ENCODE measurements around the gene UBE2N. TPM values are rescaled to one million over a fixed set of nuclear protein-coding genes. Genes with fewer than 3 reads are reported as not detected.

UBE2N gene
- total and polyA plus RNA-seq, 2 donors (not counting 1 experiment from before 2014, with no cell fraction given), result 56.3 to 83.8 TPM

GRCh38 chr12:93407963-93408283 is 33.8 kb downstream of the UBE2N start:
- ChIA-PET POLR2A (no interaction called here), CTCF (interaction anchor here (0.8 to 1.8 kb wide), 5 partner anchors 10 to 420 kb away, joined by 3 to 10 read pairs (median 6); no protein-coding TSS in a partner anchor)
- peaks cover 29% of the 10 kb centered on the region for H4K20me1 ChIP-seq (ENCODE audit: control insufficient read depth, insufficient read depth, low read length, poor library complexity, severe bottlenecking)
- H3K4me2 ChIP-seq (replicated peaks; ENCODE audit: low read depth, low read length, poor library complexity, severe bottlenecking), result no peak overlapping the region
- no peaks in the 10 kb centered on the region for H3K27me3 ChIP-seq (replicated peaks in 1 of 4; ENCODE audit: control extremely low read depth in 1 of 4, control insufficient read depth in 3 of 4, insufficient read depth in 4 of 4, low read length in 3 of 4)
- no peak overlapping the region for H3K4me3 Mint-ChIP-seq
- peaks cover 16% of the 10 kb centered on the region for H3K79me2 ChIP-seq (ENCODE audit: control insufficient read depth, insufficient read depth, low read length)
- peaks cover 9% of the 10 kb centered on the region for H3K4me1 Mint-ChIP-seq
- TF ChIP-seq, protein P1, sequence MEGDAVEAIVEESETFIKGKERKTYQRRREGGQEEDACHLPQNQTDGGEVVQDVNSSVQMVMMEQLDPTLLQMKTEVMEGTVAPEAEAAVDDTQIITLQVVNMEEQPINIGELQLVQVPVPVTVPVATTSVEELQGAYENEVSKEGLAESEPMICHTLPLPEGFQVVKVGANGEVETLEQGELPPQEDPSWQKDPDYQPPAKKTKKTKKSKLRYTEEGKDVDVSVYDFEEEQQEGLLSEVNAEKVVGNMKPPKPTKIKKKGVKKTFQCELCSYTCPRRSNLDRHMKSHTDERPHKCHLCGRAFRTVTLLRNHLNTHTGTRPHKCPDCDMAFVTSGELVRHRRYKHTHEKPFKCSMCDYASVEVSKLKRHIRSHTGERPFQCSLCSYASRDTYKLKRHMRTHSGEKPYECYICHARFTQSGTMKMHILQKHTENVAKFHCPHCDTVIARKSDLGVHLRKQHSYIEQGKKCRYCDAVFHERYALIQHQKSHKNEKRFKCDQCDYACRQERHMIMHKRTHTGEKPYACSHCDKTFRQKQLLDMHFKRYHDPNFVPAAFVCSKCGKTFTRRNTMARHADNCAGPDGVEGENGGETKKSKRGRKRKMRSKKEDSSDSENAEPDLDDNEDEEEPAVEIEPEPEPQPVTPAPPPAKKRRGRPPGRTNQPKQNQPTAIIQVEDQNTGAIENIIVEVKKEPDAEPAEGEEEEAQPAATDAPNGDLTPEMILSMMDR (IDR thresholded peaks at IDR 0.05), result no peak
- no peak for TF ChIP-seq EZH2 (IDR thresholded peaks at IDR 0.05; ENCODE audit: borderline replicate concordance, insufficient read depth, low read depth, low read length, poor library complexity, severe bottlenecking)
- DNase-seq (no peak), ATAC-seq (ENCODE audit: low read depth) (no peak)
- no peaks in the 10 kb centered on the region for H3K9me3 ChIP-seq (ENCODE audit: control extremely low read depth in 1 of 3, control insufficient read depth in 2 of 3, insufficient read depth in 1 of 3, low read length in 2 of 3)
- intact Hi-C loops (cut with micrococcal nuclease), result no loop called here
- H3K4me3 ChIP-seq (ENCODE audit: control extremely low read depth in 1 of 5, extremely low read depth in 1 of 5, insufficient read depth in 1 of 5, low read depth in 2 of 5, low read length in 4 of 5), result no peak overlapping the region
- no peak overlapping the region for H3K27ac Mint-ChIP-seq
- H3K36me3 ChIP-seq (replicated peaks in 1 of 2; ENCODE audit: control extremely low read depth in 1 of 2, control insufficient read depth in 1 of 2, extremely low read depth in 1 of 2, insufficient read depth in 2 of 2, low read length in 1 of 2), result peaks cover 9 to 42% of the 10 kb centered on the region in 2 experiments
- no peaks in the 10 kb centered on the region for H3K9me3 Mint-ChIP-seq (ENCODE audit: insufficient read depth)
- no peak overlapping the region for H3K9ac ChIP-seq (ENCODE audit: low read length)
- no peak overlapping the region for H3K27ac ChIP-seq (ENCODE audit: low read length in 2 of 2)
- H3K4me1 ChIP-seq (ENCODE audit: control insufficient read depth in 2 of 2, insufficient read depth in 2 of 2, low read length in 2 of 2), result peaks cover under 1 to 1% of the 10 kb centered on the region in 2 donors
- WGBS (ENCODE audit: insufficient coverage), result no CpG with 5 or more reads among the region's 2 CpGs
- H3K27me3 Mint-ChIP-seq, result no peaks in the 10 kb centered on the region
- no peak overlapping the region for H2AFZ ChIP-seq (ENCODE audit: insufficient read depth, low read depth, low read length, poor library complexity, severe bottlenecking)

GRCh38 chr12:93407054-93407962 is 34.4 kb downstream of the UBE2N start:
- DNase-seq (no peak), ATAC-seq (ENCODE audit: low read depth) (no peak)
- no peaks in the 10 kb centered on the region for H3K27me3 Mint-ChIP-seq
- peak overlapping the region in 1 of 2 donors; percentile 15 for H3K27ac ChIP-seq (ENCODE audit: low read length in 2 of 2)
- ChIA-PET POLR2A (no interaction called here), CTCF (interaction anchor here (0.8 to 2.5 kb wide), 6 partner anchors 9 to 420 kb away, joined by 3 to 10 read pairs (median 6); no protein-coding TSS in a partner anchor)
- no peaks in the 10 kb centered on the region for H3K27me3 ChIP-seq (replicated peaks in 1 of 4; ENCODE audit: control extremely low read depth in 1 of 4, control insufficient read depth in 3 of 4, insufficient read depth in 4 of 4, low read length in 3 of 4)
- intact Hi-C loops (cut with micrococcal nuclease), result no loop called here
- H3K4me1 ChIP-seq (ENCODE audit: control insufficient read depth in 2 of 2, insufficient read depth in 2 of 2, low read length in 2 of 2), result no peaks in the 10 kb centered on the region
- H3K36me3 ChIP-seq (replicated peaks in 1 of 2; ENCODE audit: control extremely low read depth in 1 of 2, control insufficient read depth in 1 of 2, extremely low read depth in 1 of 2, insufficient read depth in 2 of 2, low read length in 1 of 2), result peaks cover 11 to 44% of the 10 kb centered on the region in 2 experiments
- peaks cover 27% of the 10 kb centered on the region for H4K20me1 ChIP-seq (ENCODE audit: control insufficient read depth, insufficient read depth, low read length, poor library complexity, severe bottlenecking)
- no peak overlapping the region for H3K4me3 ChIP-seq (ENCODE audit: control extremely low read depth in 1 of 5, extremely low read depth in 1 of 5, insufficient read depth in 1 of 5, low read depth in 2 of 5, low read length in 4 of 5)
- no peak overlapping the region for H3K27ac Mint-ChIP-seq
- H3K4me2 ChIP-seq (replicated peaks; ENCODE audit: low read depth, low read length, poor library complexity, severe bottlenecking), result no peak overlapping the region
- no peak overlapping the region for H3K9ac ChIP-seq (ENCODE audit: low read length)
- TF ChIP-seq EZH2 (IDR thresholded peaks at IDR 0.05; ENCODE audit: borderline replicate concordance, insufficient read depth, low read depth, low read length, poor library complexity, severe bottlenecking), result no peak
- TF ChIP-seq, protein P1 (IDR thresholded peaks at IDR 0.05), result no peak
- H3K4me3 Mint-ChIP-seq, result no peak overlapping the region
- 92% methylated on average over 5 of the region's 6 CpGs for WGBS (ENCODE audit: insufficient coverage)
- H3K9me3 ChIP-seq (ENCODE audit: control extremely low read depth in 1 of 3, control insufficient read depth in 2 of 3, insufficient read depth in 1 of 3, low read length in 2 of 3), result no peaks in the 10 kb centered on the region
- H2AFZ ChIP-seq (ENCODE audit: insufficient read depth, low read depth, low read length, poor library complexity, severe bottlenecking), result no peak overlapping the region
- peaks cover 6% of the 10 kb centered on the region for H3K4me1 Mint-ChIP-seq
- peaks cover 10% of the 10 kb centered on the region for H3K79me2 ChIP-seq (ENCODE audit: control insufficient read depth, insufficient read depth, low read length)
- no peaks in the 10 kb centered on the region for H3K9me3 Mint-ChIP-seq (ENCODE audit: insufficient read depth)
